ENCODE results near the gene ERG28.

The ERG28 gene

GRCh38 chr14:75658957-75659356 lies 1.7 kb downstream of the ERG28 start:
- FAIRE-seq: no peak

GRCh38 chr14:75657331-75657730 lies 3.3 kb downstream of the ERG28 start:
- FAIRE-seq: no peak

- FAIRE-seq: no peak
These were observed 5.4 kb downstream of the ERG28 start for GRCh38 chr14:75655235-75655634.

GRCh38 chr14:75654127-75654732 lies 6.4 kb downstream of the ERG28 start:
- FAIRE-seq: no peak

GRCh38 chr14:75653563-75653962 lies 7.1 kb downstream of the ERG28 start:
- no peak for FAIRE-seq

- no peak for FAIRE-seq
These were observed 10.2 kb downstream of the ERG28 start for GRCh38 chr14:75650253-75651058.

GRCh38 chr14:75649773-75650172 lies 10.9 kb downstream of the ERG28 start:
- no peak for FAIRE-seq

GRCh38 chr14:75649337-75649736 lies 11.3 kb downstream of the ERG28 start:
- FAIRE-seq: no peak

- no peak for FAIRE-seq
These were observed 12.4 kb downstream of the ERG28 start for GRCh38 chr14:75648066-75648838.

- no peak for FAIRE-seq
These were observed 13.0 kb downstream of the ERG28 start for GRCh38 chr14:75647640-75648039.

GRCh38 chr14:75646762-75647161 lies 13.9 kb downstream of the ERG28 start:
- FAIRE-seq: no peak

- FAIRE-seq: no peak
These were observed 15.6 kb downstream of the ERG28 start for GRCh38 chr14:75645056-75645455.

GRCh38 chr14:75643985-75644384 lies 16.7 kb downstream of the ERG28 start:
- FAIRE-seq: no peak

GRCh38 chr14:75640876-75641275 lies 19.8 kb downstream of the ERG28 start:
- FAIRE-seq: no peak

- no peak for FAIRE-seq
These were observed 24.5 kb downstream of the ERG28 start for GRCh38 chr14:75636100-75636692.

- no peak for FAIRE-seq
These were observed 25.8 kb downstream of the ERG28 start for GRCh38 chr14:75634848-75635247.

GRCh38 chr14:75631453-75631831 lies 29.2 kb downstream of the ERG28 start:
- FAIRE-seq: no peak

GRCh38 chr14:75630695-75631452 lies 29.8 kb downstream of the ERG28 start:
- no peak for FAIRE-seq

- FAIRE-seq: no peak
These were observed 31.9 kb downstream of the ERG28 start for GRCh38 chr14:75628816-75629215.

GRCh38 chr14:75627406-75627805 lies 33.3 kb downstream of the ERG28 start:
- FAIRE-seq: no peak

- no peak for FAIRE-seq
These were observed 33.8 kb downstream of the ERG28 start for GRCh38 chr14:75626863-75627262.

- FAIRE-seq: no peak
These were observed 34.3 kb downstream of the ERG28 start for GRCh38 chr14:75626396-75626795.

- FAIRE-seq: no peak
These were observed 35.6 kb downstream of the ERG28 start for GRCh38 chr14:75625034-75625433.
